Testis (tissue), 2 donors: Measurements from ENCODE around the gene CMTR1.

Experiments used
- CTCF ChIP-seq, 3 experiments: fragments of 450-650 bp in 2 of 3; fragments of 200-600 bp in 1 of 3; sonication (generic) in 1 of 3; IDR thresholded peaks; one replicate each; pipeline ENCODE4 v1.5.1; 2016 to 2019; ENCODE audit warnings: antibody characterized with exemption in 3 of 3, mild to moderate bottlenecking in 2 of 3, moderate library complexity in 1 of 3
- POLR2A ChIP-seq: fragments of 450-650 bp; IDR thresholded peaks from one replicate; pipeline ENCODE4 v1.6.1; 2017; ENCODE audit warnings: antibody characterized with exemption, mild to moderate bottlenecking, moderate library complexity

GRCh38 chr6:37463110-37463509 lies 30.1 kb downstream of the CMTR1 start:
- TF ChIP-seq POLR2A (no peak), CTCF (IDR thresholded peaks at IDR 0.05) (no peak)
